ENCODE measurements around the gene MRPL58.
"Not testable (repeated sequence)": the region's sequence is repeated elsewhere in the genome, so short reads cannot be mapped to it uniquely, and the experiment has no call there.

MRPL58 gene

DNA sequence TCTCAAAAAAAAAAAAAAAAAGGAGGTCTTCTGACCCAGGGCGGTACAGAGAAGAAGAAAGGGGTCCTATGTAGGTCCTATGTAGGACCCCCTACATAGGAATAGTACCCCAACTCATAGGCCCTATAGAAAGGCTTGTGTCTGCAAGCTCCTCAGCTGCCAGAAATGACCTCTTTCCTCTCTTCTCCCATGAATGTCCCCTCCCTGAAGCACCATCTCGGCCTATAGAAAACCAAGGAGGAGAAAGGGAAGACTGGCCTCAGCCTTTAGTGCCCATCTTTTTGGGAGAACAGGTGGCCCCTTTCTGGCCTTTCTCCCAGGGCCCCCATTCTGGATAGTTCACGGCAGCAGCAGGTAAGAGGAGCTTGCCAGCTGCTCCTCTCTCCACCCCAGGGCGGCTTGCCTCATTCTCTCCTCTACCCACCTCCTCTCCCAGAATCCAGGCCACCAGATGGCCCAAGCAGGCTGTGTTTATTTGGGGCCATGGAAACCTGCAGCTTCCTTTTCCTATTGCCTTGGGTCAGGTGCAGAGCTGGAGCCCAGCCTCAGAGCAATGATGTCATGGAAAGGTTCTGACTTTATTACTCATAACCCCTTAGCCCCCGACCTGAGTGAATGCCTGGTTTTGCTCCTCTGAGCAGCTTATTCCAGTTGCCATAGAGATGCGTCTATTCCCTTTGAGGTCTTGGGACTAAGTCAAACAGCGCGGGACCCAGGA lies 1.6 kb upstream of the MRPL58 start:
- Histone ChIP-seq H3K4me3 (ENCODE audit: low read length in 2 of 2) (no peak overlapping the region), H3K27ac (ENCODE audit: low read depth in 2 of 2, low read length in 2 of 2) (peak overlapping the region; percentile 84 to 89), H3K36me3 (ENCODE audit: control insufficient read depth in 2 of 2, insufficient read depth in 2 of 2, low read length in 2 of 2) (no peaks in the 10 kb centered on the region), H3K9me3 (ENCODE audit: control insufficient read depth in 2 of 2, low read length in 2 of 2) (no peaks in the 10 kb centered on the region), H3K9ac (ENCODE audit: low read depth in 1 of 2, low read length in 2 of 2) (peak overlapping the region in 1 of 2 donors; percentile 75), H3K4me1 (ENCODE audit: control insufficient read depth in 2 of 2, insufficient read depth in 2 of 2, low read length in 2 of 2) (peaks cover 19 to 31% of the 10 kb centered on the region in 2 donors), H3K27me3 (ENCODE audit: control insufficient read depth in 2 of 2, insufficient read depth in 2 of 2, low read length in 2 of 2) (peaks cover 0 to 2% of the 10 kb centered on the region in 2 donors)

DNA sequence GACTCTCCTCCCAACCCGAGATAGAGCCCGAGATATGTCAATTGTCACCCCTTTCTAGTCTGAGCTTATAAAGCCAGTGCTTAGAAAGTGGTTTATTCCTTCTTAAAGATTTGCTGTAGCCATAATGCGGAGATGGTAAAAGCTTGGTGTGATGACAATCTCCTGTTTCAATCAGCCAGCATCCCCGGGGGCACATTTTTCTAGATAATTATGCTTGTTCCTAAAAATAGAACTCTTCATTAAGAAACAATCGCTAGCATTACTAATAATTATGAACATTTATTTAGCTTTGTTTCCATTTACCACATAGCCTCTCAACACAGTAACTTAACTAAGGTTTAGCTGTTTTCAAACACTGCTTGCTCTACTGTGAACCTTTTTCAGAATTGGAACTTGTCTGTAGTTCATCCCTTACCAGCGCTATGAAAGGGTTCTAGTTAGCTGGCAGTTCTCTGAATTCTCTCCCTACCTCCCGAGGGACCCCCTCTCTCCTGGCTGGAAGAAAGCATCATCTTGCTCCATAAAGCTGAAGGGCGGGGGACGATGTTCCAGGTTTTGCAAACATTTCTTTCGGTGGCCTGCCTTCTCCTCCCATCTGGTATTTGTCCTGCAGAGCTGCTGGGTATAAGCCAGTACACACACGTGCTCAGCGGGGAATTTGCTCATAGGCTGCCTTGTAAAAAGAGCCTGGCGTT lies 922 bp upstream of the MRPL58 start:
- Histone ChIP-seq H3K27me3 (ENCODE audit: control insufficient read depth in 2 of 2, insufficient read depth in 2 of 2, low read length in 2 of 2) (peaks cover 0 to 2% of the 10 kb centered on the region in 2 donors), H3K4me1 (ENCODE audit: control insufficient read depth in 2 of 2, insufficient read depth in 2 of 2, low read length in 2 of 2) (peaks cover 19 to 31% of the 10 kb centered on the region in 2 donors), H3K4me3 (ENCODE audit: low read length in 2 of 2) (peak overlapping the region; percentile 84 to 91), H3K36me3 (ENCODE audit: control insufficient read depth in 2 of 2, insufficient read depth in 2 of 2, low read length in 2 of 2) (no peaks in the 10 kb centered on the region), H3K27ac (ENCODE audit: low read depth in 2 of 2, low read length in 2 of 2) (peak overlapping the region; percentile 84 to 89), H3K9ac (ENCODE audit: low read depth in 1 of 2, low read length in 2 of 2) (peak overlapping the region; percentile 27 to 75), H3K9me3 (ENCODE audit: control insufficient read depth in 2 of 2, low read length in 2 of 2) (no peaks in the 10 kb centered on the region)

DNA sequence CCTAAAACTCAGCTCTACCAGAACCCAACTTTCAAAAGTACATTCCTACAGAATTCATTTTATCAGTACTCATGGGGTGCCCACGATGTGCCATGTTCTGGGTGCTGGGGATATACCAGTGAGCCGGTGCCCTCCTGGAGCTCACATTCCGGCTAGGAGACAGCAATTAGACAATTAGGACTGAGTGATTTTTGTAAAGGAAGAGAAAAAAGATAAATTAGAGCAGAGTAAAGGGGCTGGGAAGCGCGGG lies 449 bp upstream of the MRPL58 start:
- H3K27me3 ChIP-seq (ENCODE audit: control insufficient read depth in 2 of 2, insufficient read depth in 2 of 2, low read length in 2 of 2), result peaks cover 0 to 2% of the 10 kb centered on the region in 2 donors
- peak overlapping the region; percentile 84 to 89 for H3K27ac ChIP-seq (ENCODE audit: low read depth in 2 of 2, low read length in 2 of 2)
- H3K36me3 ChIP-seq (ENCODE audit: control insufficient read depth in 2 of 2, insufficient read depth in 2 of 2, low read length in 2 of 2), result no peaks in the 10 kb centered on the region
- H3K9me3 ChIP-seq (ENCODE audit: control insufficient read depth in 2 of 2, low read length in 2 of 2), result no peaks in the 10 kb centered on the region
- H3K9ac ChIP-seq (ENCODE audit: low read depth in 1 of 2, low read length in 2 of 2), result peak overlapping the region; percentile 68 to 75
- H3K4me3 ChIP-seq (ENCODE audit: low read length in 2 of 2), result peak overlapping the region; percentile 84 to 91
- peaks cover 19 to 31% of the 10 kb centered on the region in 2 donors for H3K4me1 ChIP-seq (ENCODE audit: control insufficient read depth in 2 of 2, insufficient read depth in 2 of 2, low read length in 2 of 2)

DNA sequence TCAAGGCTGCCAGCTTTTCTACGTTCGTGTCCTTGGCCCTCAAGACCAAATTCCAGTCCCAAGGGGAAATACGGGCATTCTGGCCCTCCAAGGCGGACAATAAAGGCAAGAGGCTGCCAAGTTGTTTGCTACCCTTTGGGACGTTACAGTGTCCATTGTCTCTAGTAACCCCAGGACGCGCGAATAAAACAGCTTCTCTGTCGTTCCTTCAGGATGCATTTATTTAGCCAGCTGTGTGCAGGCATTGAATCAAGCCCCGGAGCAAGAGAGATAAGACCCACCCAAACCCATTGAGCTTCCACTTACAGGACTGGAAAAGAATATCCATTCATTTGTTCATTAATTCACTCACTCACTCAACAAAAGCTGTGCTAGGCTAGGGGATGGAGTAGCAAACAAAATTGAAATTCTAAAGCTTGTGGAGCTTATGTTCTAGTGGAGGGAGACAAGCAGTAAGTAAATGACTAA lies 656 bp downstream of the MRPL58 start:
- H3K27ac ChIP-seq (ENCODE audit: low read depth in 2 of 2, low read length in 2 of 2), result peak overlapping the region in 1 of 2 donors; percentile 89
- H3K4me3 ChIP-seq (ENCODE audit: low read length in 2 of 2), result peak overlapping the region; percentile 84 to 91
- peak overlapping the region; percentile 75 to 76 for H3K9ac ChIP-seq (ENCODE audit: low read depth in 1 of 2, low read length in 2 of 2)
- H3K9me3 ChIP-seq (ENCODE audit: control insufficient read depth in 2 of 2, low read length in 2 of 2), result no peaks in the 10 kb centered on the region
- no peaks in the 10 kb centered on the region for H3K27me3 ChIP-seq (ENCODE audit: control insufficient read depth in 2 of 2, insufficient read depth in 2 of 2, low read length in 2 of 2)
- H3K4me1 ChIP-seq (ENCODE audit: control insufficient read depth in 2 of 2, insufficient read depth in 2 of 2, low read length in 2 of 2), result peaks cover 19 to 31% of the 10 kb centered on the region in 2 donors
- H3K36me3 ChIP-seq (ENCODE audit: control insufficient read depth in 2 of 2, insufficient read depth in 2 of 2, low read length in 2 of 2), result no peaks in the 10 kb centered on the region

DNA sequence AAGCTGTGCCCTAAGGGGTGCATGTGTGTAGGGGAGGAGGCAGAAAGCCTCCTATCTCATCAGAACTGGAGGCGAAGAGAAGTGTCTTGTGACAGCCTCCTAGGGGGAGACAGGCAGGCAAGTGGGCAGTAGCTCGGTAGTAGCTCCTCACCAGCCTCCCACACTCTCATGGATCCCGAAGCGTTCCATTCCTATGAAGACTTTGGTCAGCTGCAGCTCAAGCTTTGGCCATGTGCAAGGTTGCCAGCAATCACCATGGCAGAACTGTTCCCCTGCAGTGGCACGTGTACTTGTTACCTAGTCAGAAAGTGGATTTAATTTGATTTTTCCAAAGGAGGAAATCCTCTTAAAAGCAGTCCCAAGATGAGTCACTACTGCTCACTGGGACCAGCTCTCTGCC lies 6.7 kb downstream of the MRPL58 start:
- peaks cover 16 to 33% of the 10 kb centered on the region in 2 donors for H3K36me3 ChIP-seq (ENCODE audit: control insufficient read depth in 2 of 2, insufficient read depth in 2 of 2, low read length in 2 of 2)
- no peaks in the 10 kb centered on the region for H3K4me1 ChIP-seq (ENCODE audit: control insufficient read depth in 2 of 2, insufficient read depth in 2 of 2, low read length in 2 of 2)
- H3K9ac ChIP-seq (ENCODE audit: low read depth in 1 of 2, low read length in 2 of 2), result no peak overlapping the region
- no peaks in the 10 kb centered on the region for H3K27me3 ChIP-seq (ENCODE audit: control insufficient read depth in 2 of 2, insufficient read depth in 2 of 2, low read length in 2 of 2)
- no peak overlapping the region for H3K4me3 ChIP-seq (ENCODE audit: low read length in 2 of 2)
- no peaks in the 10 kb centered on the region for H3K9me3 ChIP-seq (ENCODE audit: control insufficient read depth in 2 of 2, low read length in 2 of 2)
- no peak overlapping the region for H3K27ac ChIP-seq (ENCODE audit: low read depth in 2 of 2, low read length in 2 of 2)

DNA sequence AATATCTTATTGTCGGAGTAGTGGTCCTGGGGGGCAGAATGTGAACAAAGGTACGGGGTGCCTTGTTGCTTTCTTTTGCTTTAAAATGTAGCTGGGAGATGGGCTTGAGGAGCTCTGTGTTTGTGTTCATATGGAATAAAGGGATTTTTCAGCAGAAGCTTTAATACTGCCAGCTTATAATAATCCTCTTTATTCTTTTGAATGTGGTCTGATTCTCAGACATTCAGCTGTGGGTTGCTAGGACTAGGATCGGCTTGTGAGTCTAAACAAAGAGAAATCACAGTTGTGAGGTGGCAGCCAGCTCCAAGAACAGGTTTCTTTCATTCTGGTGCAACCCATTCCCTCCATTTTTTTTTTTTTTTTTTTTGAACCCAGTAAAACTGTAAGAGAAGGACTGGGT lies 7.2 kb downstream of the MRPL58 start:
- Histone ChIP-seq H3K9ac (ENCODE audit: low read depth in 1 of 2, low read length in 2 of 2) (no peak overlapping the region), H3K4me3 (ENCODE audit: low read length in 2 of 2) (no peak overlapping the region), H3K27me3 (ENCODE audit: control insufficient read depth in 2 of 2, insufficient read depth in 2 of 2, low read length in 2 of 2) (no peaks in the 10 kb centered on the region), H3K4me1 (ENCODE audit: control insufficient read depth in 2 of 2, insufficient read depth in 2 of 2, low read length in 2 of 2) (no peaks in the 10 kb centered on the region), H3K36me3 (ENCODE audit: control insufficient read depth in 2 of 2, insufficient read depth in 2 of 2, low read length in 2 of 2) (peaks cover 16 to 33% of the 10 kb centered on the region in 2 donors), H3K9me3 (ENCODE audit: control insufficient read depth in 2 of 2, low read length in 2 of 2) (no peaks in the 10 kb centered on the region), H3K27ac (ENCODE audit: low read depth in 2 of 2, low read length in 2 of 2) (no peak overlapping the region)

DNA sequence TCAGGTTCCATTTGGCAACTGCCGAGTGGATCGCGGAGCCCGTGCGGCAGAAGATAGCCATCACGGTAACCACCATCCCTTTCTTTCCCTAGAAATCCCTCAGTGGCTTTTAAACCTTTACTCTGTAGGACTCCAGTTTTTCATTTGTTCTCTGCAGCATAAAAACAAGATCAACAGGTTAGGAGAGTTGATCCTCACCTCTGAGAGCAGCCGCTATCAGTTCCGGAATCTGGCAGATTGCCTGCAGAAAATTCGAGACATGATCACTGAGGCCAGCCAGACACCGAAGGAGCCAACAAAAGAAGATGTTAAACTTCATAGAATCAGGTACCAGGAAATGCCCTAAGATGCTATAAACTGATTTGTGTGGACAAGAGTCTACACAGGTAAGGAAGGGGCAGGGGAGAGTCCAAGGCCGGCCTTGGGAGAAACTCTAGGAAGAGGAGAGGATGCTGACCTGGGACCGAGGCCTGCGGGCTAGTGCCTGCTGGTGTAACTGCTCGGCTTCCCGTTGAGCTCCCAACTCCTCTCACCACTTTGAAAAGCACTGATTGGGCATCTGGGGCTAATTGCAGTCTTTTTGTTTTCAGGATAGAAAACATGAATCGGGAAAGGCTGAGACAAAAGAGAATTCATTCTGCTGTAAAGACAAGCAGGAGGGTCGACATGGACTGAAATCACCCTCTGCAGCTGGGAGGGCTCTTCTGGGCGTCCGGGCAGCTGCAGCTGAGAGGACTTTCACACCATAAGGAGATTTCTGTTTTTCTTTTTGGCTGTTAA lies 8.1 kb downstream of the MRPL58 start:
- Histone ChIP-seq H3K27ac (ENCODE audit: low read depth in 2 of 2, low read length in 2 of 2) (no peak overlapping the region), H3K9ac (ENCODE audit: low read depth in 1 of 2, low read length in 2 of 2) (no peak overlapping the region), H3K9me3 (ENCODE audit: control insufficient read depth in 2 of 2, low read length in 2 of 2) (no peaks in the 10 kb centered on the region), H3K4me1 (ENCODE audit: control insufficient read depth in 2 of 2, insufficient read depth in 2 of 2, low read length in 2 of 2) (no peaks in the 10 kb centered on the region), H3K27me3 (ENCODE audit: control insufficient read depth in 2 of 2, insufficient read depth in 2 of 2, low read length in 2 of 2) (no peaks in the 10 kb centered on the region), H3K4me3 (ENCODE audit: low read length in 2 of 2) (no peak overlapping the region), H3K36me3 (ENCODE audit: control insufficient read depth in 2 of 2, insufficient read depth in 2 of 2, low read length in 2 of 2) (peaks cover 16 to 33% of the 10 kb centered on the region in 2 donors)

DNA sequence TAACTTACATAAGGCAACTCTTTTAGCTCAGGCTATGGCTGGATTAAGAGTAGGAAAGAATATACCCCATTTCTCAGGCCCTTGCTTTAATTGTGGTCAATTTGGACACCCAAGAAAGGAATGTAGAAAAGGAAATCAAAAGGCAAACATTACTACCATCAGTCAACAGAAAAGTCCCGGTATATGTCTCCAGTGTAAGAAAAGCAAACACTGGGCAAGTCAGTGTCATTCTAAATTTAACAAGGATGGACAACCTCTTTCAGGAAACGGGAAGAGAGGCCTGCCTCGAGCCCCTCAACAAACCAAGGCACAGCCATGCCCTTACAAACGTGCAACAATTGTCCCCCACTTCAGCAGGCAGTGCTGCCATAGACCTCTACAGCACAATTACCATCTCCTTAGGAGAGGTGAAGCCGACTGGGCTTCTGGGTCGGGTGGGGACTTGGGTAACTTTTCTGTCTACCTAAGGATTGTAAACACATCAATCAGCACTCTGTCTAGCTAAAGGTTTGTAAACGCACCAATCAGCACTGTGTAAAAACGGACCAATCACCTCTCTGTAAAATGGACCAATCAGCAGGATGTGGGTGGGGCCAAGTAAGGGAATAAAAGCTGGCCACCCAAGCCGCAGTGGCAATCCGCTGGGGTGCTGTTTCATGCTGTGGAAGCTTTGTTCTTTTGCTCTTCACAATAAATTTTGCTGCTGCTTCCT lies 12.4 kb downstream of the MRPL58 start:
- no peak overlapping the region for H3K9ac ChIP-seq (ENCODE audit: low read depth in 1 of 2, low read length in 2 of 2)

DNA sequence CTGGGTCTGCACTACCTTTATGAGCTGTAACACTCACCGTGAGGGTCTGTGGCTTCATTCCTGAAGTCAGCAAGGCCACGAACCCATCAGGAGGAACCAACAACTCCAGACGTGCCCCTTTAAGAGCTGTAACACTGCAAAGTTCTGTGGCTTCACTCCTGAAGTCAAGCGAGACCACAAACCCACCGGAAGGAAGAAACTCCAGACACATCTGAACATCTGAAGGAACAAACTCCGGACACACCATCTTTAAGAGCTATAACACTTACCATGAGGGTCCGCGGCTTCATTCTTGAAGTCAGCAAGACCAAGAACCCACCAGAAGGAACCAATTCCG lies 12.9 kb downstream of the MRPL58 start:
- H3K4me3 ChIP-seq (ENCODE audit: low read length in 2 of 2); H3K9ac ChIP-seq (ENCODE audit: low read depth in 1 of 2, low read length in 2 of 2); H3K9me3 ChIP-seq (ENCODE audit: control insufficient read depth in 2 of 2, low read length in 2 of 2); H3K4me1 ChIP-seq (ENCODE audit: control insufficient read depth in 2 of 2, insufficient read depth in 2 of 2, low read length in 2 of 2); H3K27ac ChIP-seq (ENCODE audit: low read depth in 2 of 2, low read length in 2 of 2); H3K27me3 ChIP-seq (ENCODE audit: control insufficient read depth in 2 of 2, insufficient read depth in 2 of 2, low read length in 2 of 2): not testable (repeated sequence)
- H3K36me3 ChIP-seq (ENCODE audit: control insufficient read depth in 2 of 2, insufficient read depth in 2 of 2, low read length in 2 of 2), result peaks cover 13 to 18% of the 10 kb centered on the region in 2 donors

More for the DNA sequence above, 12.4 kb downstream of the MRPL58 start:
- Histone ChIP-seq H3K9me3 (ENCODE audit: control insufficient read depth in 2 of 2, low read length in 2 of 2) (no peaks in the 10 kb centered on the region), H3K27ac (ENCODE audit: low read depth in 2 of 2, low read length in 2 of 2) (no peak overlapping the region), H3K27me3 (ENCODE audit: control insufficient read depth in 2 of 2, insufficient read depth in 2 of 2, low read length in 2 of 2) (no peaks in the 10 kb centered on the region), H3K4me3 (ENCODE audit: low read length in 2 of 2) (no peak overlapping the region), H3K4me1 (ENCODE audit: control insufficient read depth in 2 of 2, insufficient read depth in 2 of 2, low read length in 2 of 2) (no peaks in the 10 kb centered on the region), H3K36me3 (ENCODE audit: control insufficient read depth in 2 of 2, insufficient read depth in 2 of 2, low read length in 2 of 2) (peaks cover 13 to 23% of the 10 kb centered on the region in 2 donors)
